Measurements from ENCODE around the gene RASA3. TPM values are rescaled to one million over a fixed set of nuclear protein-coding genes. Genes with fewer than 3 reads are reported as not detected.
"Not testable (repeated sequence)": the region's sequence is repeated elsewhere in the genome, so short reads cannot be mapped to it uniquely, and the experiment has no call there.

The RASA3 gene
- total and polyA plus RNA-seq, 5 donors from 2014 or later = 93.8 to 265 (median 99.6) TPM

DNA sequence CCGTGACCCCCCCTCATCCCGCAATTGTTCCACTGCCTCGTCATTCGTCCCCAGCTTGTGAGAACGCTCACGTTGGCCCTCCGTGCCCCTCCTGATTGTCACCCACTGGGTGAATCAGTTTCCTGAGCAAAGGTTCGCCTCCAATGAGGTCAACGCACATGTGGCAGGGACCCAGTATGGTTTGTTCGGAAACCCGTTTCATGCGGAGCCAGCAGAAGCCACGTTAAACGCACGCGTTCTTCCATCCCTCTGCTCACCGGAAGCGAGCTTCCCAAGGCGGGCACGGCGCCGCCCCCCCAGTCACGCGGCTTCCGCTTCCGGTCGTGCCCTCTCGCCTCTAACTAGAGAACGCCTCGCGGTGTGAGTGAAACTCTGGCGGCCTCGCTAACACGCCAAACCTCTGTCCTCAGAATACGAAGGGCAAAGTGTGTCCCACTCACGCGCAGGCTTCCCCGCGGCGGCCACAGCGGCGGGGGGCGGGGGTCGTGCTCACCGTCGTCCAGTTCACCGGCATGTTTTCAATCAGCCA lies 28.7 kb upstream of the RASA3 start:
- H3K27ac ChIP-seq (ENCODE audit: insufficient read depth, low read length, poor library complexity, severe bottlenecking) = no peak overlapping the region
- Mint-ChIP-seq H3K36me3 (no peaks in the 10 kb centered on the region), H3K9me3 (peaks cover 0 to 4% (median 0%) of the 10 kb centered on the region in 7 donors), H3K4me1 (peaks cover 28 to 91% (median 58%) of the 10 kb centered on the region in 4 donors), H3K27me3 (peaks cover 10% of the 10 kb centered on the region), H3K4me3 (peak overlapping the region in 2 of 4 donors; percentile 81 to 83), H3K27ac (peak overlapping the region; percentile 27 to 100 (median 96))
- peaks cover 59% of the 10 kb centered on the region for H3K4me1 ChIP-seq (ENCODE audit: control insufficient read depth, insufficient read depth, low read length, poor library complexity, severe bottlenecking)
- no peaks in the 10 kb centered on the region for H3K27me3 ChIP-seq (ENCODE audit: control insufficient read depth, insufficient read depth, low read length)
- no peak for ATAC-seq (ENCODE audit: low read depth in 2 of 2)
- no peaks in the 10 kb centered on the region for H3K36me3 ChIP-seq (ENCODE audit: control insufficient read depth, insufficient read depth, low read length)
- no peak for DNase-seq
- H3K4me3 ChIP-seq (ENCODE audit: low read depth, low read length) = no peak overlapping the region
- H3K9me3 ChIP-seq (ENCODE audit: control insufficient read depth in 2 of 2, low read length in 2 of 2) = no peaks in the 10 kb centered on the region

DNA sequence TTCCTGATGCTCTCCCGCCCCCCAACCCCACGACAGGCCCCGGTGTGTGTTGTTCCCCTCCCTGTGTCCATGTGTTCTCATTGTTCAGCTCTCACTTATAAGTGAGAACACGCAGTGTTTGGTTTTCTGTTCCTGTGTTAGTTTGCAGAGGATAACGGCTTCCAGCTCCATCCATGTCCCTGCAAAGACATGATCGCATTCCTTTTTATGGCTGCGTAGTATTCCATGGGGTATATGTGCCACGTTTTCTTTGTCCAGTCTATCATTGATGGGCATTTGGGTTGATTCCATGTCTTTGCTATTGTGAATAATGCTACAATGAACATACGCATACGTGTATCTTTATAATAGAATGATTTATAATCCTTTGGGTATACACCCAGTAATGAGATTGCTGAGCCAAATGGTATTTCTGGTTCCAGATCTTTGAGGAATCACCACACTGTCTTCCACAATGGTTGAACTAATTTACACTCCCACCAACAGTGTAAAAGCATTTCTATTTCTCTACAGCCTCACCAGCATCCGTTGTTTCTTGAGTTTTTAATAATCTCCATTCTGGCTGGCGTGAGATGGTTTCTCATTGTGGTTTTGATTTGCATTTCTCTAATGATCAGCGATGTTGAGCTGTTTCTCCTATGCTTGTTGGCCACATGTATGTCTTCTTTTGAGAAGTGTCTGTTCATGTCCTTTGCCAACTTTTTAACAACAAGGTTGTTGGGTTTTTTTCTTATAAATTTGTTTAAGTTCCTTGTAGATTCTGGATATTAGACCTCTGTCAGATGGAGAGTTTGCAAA lies 26.6 kb upstream of the RASA3 start:
- H3K27me3 ChIP-seq (ENCODE audit: control insufficient read depth, insufficient read depth, low read length); H3K36me3 Mint-ChIP-seq; ATAC-seq (ENCODE audit: low read depth in 2 of 2); H3K9me3 ChIP-seq (ENCODE audit: control insufficient read depth in 2 of 2, low read length in 2 of 2); H3K9me3 Mint-ChIP-seq; H3K36me3 ChIP-seq (ENCODE audit: control insufficient read depth, insufficient read depth, low read length): not testable (repeated sequence)
- peak overlapping the region; percentile 78 to 90 (median 86) for H3K27ac Mint-ChIP-seq
- Histone ChIP-seq H3K4me1 (ENCODE audit: control insufficient read depth, insufficient read depth, low read length, poor library complexity, severe bottlenecking) (peaks cover 65% of the 10 kb centered on the region), H3K4me3 (ENCODE audit: low read depth, low read length) (peak overlapping the region; percentile 19), H3K27ac (ENCODE audit: insufficient read depth, low read length, poor library complexity, severe bottlenecking) (peak overlapping the region; percentile 51)
- peak in 1 of 3 donors; percentile 49 for DNase-seq
- H3K4me1 Mint-ChIP-seq = peaks cover 28 to 80% (median 61%) of the 10 kb centered on the region in 4 donors
- peak overlapping the region; percentile 20 to 83 (median 40) for H3K4me3 Mint-ChIP-seq
- H3K27me3 Mint-ChIP-seq = peaks cover 10% of the 10 kb centered on the region

DNA sequence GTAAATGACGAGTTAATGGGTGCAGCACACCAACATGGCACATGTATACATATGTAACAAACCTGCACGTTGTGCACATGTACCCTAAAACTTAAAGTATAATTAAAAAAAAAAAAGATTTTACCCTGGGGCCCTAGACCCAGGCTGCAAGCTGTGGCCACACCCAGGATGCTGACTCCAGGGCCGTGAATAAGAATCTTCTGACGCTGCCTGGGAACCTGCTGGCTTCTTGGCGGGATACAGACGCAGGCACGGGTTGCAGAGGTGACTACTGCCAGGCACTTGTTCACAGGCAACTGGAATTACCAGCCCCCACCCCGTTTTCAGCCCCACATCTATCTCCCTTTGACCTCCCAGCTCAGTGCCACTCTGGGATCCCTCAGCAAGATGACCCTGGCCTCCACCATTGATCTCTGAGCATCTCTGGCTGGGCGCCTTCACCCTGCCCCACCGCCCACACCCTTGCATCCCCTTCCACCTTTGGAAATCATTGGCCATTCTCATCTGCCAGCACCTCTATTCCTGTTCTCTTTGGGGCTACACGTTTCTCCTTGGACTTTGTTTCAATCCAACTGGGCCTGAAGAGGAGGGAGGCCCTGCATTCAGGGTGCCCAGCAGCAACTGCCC lies 25.6 kb upstream of the RASA3 start:
- no peaks in the 10 kb centered on the region for H3K36me3 ChIP-seq (ENCODE audit: control insufficient read depth, insufficient read depth, low read length)
- Mint-ChIP-seq H3K9me3 (peaks cover 0 to 6% (median 3%) of the 10 kb centered on the region in 7 donors), H3K27ac (peak overlapping the region; percentile 78 to 95 (median 92)), H3K27me3 (peaks cover 15% of the 10 kb centered on the region), H3K4me1 (peaks cover 39 to 83% (median 69%) of the 10 kb centered on the region in 4 donors), H3K36me3 (peaks cover 5% of the 10 kb centered on the region), H3K4me3 (peak overlapping the region in 3 of 4 donors; percentile 26 to 83 (median 74))
- H3K27ac ChIP-seq (ENCODE audit: insufficient read depth, low read length, poor library complexity, severe bottlenecking) = peak overlapping the region; percentile 51
- H3K27me3 ChIP-seq (ENCODE audit: control insufficient read depth, insufficient read depth, low read length) = no peaks in the 10 kb centered on the region
- no peak overlapping the region for H3K4me3 ChIP-seq (ENCODE audit: low read depth, low read length)
- no peaks in the 10 kb centered on the region for H3K9me3 ChIP-seq (ENCODE audit: control insufficient read depth in 2 of 2, low read length in 2 of 2)
- DNase-seq = peak in 1 of 3 donors; percentile 66
- ATAC-seq (ENCODE audit: low read depth in 2 of 2) = peak; percentile 49 to 51
- H3K4me1 ChIP-seq (ENCODE audit: control insufficient read depth, insufficient read depth, low read length, poor library complexity, severe bottlenecking) = peaks cover 59% of the 10 kb centered on the region

DNA sequence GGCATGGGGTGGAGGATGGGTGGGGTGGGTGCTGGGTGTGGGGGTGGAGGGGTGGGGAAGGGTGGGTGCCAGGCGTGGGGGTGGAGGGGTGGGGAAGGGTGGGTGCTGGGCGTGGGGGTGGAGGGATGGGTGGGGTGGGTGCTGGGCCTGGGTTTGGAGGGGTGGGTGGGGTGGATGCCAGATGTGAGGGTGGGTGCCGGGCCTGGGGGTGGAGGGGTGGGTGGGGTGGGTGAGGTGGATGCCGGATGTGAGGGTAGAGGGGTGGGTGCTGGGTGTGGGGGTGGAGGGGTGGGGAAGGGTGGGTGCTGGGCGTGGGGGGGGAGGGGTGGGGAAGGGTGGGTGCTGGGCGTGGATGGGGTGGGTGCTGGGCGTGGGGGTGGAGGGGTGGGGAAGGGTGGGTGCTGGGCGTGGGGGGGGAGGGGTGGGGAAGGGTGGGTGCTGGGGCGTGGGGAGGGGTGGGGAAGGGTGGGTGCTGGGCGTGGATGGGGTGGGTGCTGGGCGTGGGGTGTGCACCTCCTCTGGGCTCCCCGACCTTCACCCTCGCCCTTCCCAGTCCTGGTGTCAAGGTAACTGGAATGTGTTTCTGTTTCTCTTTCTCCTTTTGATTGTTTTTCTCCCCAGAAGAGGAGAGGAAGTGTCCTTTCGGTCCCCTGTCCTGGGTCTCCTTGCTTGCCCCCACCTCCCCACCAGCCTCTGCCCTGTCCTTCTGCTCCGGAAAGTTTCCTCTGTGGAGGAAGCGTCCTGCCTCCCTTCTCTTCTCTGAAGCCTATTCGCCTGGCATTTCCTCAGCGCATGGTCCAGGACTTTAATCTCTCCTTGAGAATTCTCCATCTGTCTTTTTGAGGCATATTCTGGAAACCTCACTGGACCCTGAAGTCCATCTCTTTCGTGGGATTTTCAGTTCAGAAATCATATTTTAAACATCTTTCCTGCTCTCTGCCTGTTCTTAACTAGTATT lies 23.8 kb upstream of the RASA3 start:
- Histone ChIP-seq H3K27me3 (ENCODE audit: control insufficient read depth, insufficient read depth, low read length) (no peaks in the 10 kb centered on the region), H3K9me3 (ENCODE audit: control insufficient read depth in 2 of 2, low read length in 2 of 2) (no peaks in the 10 kb centered on the region), H3K4me1 (ENCODE audit: control insufficient read depth, insufficient read depth, low read length, poor library complexity, severe bottlenecking) (peaks cover 57% of the 10 kb centered on the region), H3K4me3 (ENCODE audit: low read depth, low read length) (peak overlapping the region; percentile 37), H3K36me3 (ENCODE audit: control insufficient read depth, insufficient read depth, low read length) (no peaks in the 10 kb centered on the region), H3K27ac (ENCODE audit: insufficient read depth, low read length, poor library complexity, severe bottlenecking) (peak overlapping the region; percentile 77)
- H3K36me3 Mint-ChIP-seq = peaks cover 5% of the 10 kb centered on the region
- H3K27me3 Mint-ChIP-seq = peaks cover 11% of the 10 kb centered on the region
- peak overlapping the region; percentile 78 to 95 (median 93) for H3K27ac Mint-ChIP-seq
- H3K4me3 Mint-ChIP-seq = peak overlapping the region; percentile 62 to 82 (median 78)
- H3K4me1 Mint-ChIP-seq = peaks cover 36 to 83% (median 69%) of the 10 kb centered on the region in 4 donors
- DNase-seq (peak in 1 of 3 donors; percentile 43), ATAC-seq (ENCODE audit: low read depth in 2 of 2) (no peak)
- H3K9me3 Mint-ChIP-seq = peaks cover 0 to 6% (median 3%) of the 10 kb centered on the region in 7 donors

DNA sequence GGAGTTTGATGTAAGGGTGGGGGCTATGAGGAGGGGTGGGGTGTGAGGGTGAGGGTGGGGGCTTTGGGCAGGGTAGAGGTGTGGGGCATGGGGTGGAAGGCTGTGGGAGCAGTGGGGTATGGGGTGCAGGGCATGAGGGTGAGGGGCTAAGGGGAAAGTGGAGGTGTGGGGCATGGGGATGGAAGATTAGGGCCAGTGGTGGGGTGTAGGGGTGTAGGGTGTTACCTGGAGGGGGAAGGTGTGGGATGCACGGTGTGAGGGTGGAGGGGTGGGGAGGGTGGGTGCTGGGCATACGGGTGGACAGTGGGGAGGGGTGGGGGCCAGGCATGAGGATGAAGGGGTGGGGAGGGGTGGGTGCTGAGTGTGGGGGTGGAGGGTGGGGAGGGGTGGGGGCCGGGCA lies 22.9 kb upstream of the RASA3 start:
- Histone ChIP-seq H3K36me3 (ENCODE audit: control insufficient read depth, insufficient read depth, low read length) (no peaks in the 10 kb centered on the region), H3K9me3 (ENCODE audit: control insufficient read depth in 2 of 2, low read length in 2 of 2) (no peaks in the 10 kb centered on the region), H3K4me1 (ENCODE audit: control insufficient read depth, insufficient read depth, low read length, poor library complexity, severe bottlenecking) (peaks cover 57% of the 10 kb centered on the region), H3K4me3 (ENCODE audit: low read depth, low read length) (no peak overlapping the region), H3K27ac (ENCODE audit: insufficient read depth, low read length, poor library complexity, severe bottlenecking) (no peak overlapping the region), H3K27me3 (ENCODE audit: control insufficient read depth, insufficient read depth, low read length) (no peaks in the 10 kb centered on the region)
- DNase-seq (no peak), ATAC-seq (ENCODE audit: low read depth in 2 of 2) (no peak)
- Mint-ChIP-seq H3K4me3 (no peak overlapping the region), H3K36me3 (peaks cover 5% of the 10 kb centered on the region), H3K27me3 (peaks cover 11% of the 10 kb centered on the region), H3K27ac (no peak overlapping the region), H3K4me1 (peaks cover 33 to 84% (median 70%) of the 10 kb centered on the region in 4 donors), H3K9me3 (peaks cover 0 to 6% (median 3%) of the 10 kb centered on the region in 7 donors)

DNA sequence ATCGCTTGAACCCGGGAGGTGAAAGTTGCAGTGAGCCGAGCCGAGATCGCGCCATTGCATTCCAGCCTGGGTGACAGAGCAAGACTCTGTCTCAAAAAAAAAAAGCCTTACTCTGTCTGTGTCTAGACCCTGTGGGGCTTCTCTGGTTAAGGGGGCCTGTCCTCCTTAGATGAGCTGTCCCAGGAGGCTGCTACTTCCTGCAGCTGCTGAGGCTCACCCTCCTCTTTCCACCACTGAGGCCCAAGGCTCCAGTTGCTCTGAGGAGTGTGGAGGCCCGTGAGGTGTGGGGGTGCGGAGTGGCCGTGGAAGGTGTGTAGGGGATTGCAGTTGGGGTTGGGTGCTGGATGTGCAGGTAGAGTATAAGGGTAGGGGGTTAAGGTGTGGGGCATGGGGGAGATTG lies 22.1 kb upstream of the RASA3 start:
- Mint-ChIP-seq H3K9me3 (peaks cover 0 to 6% (median 3%) of the 10 kb centered on the region in 7 donors), H3K27me3 (peaks cover 11% of the 10 kb centered on the region), H3K4me3 (peak overlapping the region in 1 of 4 donors; percentile 85), H3K4me1 (peaks cover 25 to 84% (median 65%) of the 10 kb centered on the region in 4 donors), H3K36me3 (peaks cover 5% of the 10 kb centered on the region), H3K27ac (peak overlapping the region; percentile 95 to 100 (median 98))
- Histone ChIP-seq H3K4me3 (ENCODE audit: low read depth, low read length) (no peak overlapping the region), H3K36me3 (ENCODE audit: control insufficient read depth, insufficient read depth, low read length) (no peaks in the 10 kb centered on the region), H3K27me3 (ENCODE audit: control insufficient read depth, insufficient read depth, low read length) (no peaks in the 10 kb centered on the region), H3K27ac (ENCODE audit: insufficient read depth, low read length, poor library complexity, severe bottlenecking) (no peak overlapping the region), H3K4me1 (ENCODE audit: control insufficient read depth, insufficient read depth, low read length, poor library complexity, severe bottlenecking) (peaks cover 62% of the 10 kb centered on the region), H3K9me3 (ENCODE audit: control insufficient read depth in 2 of 2, low read length in 2 of 2) (no peaks in the 10 kb centered on the region)
- DNase-seq = no peak
- ATAC-seq (ENCODE audit: low read depth in 2 of 2) = no peak

Data from CD4-positive, CD25-positive, alpha-beta regulatory T cell (primary cell).